SK-MEL-5 (cell line): ENCODE measurements around the gene ZNF641. TPM values are rescaled to one million over a fixed set of nuclear protein-coding genes. Genes with fewer than 3 reads are reported as not detected.
A peak's percentile ranks its signal among the peaks of the same experiment; 100 is the strongest.

Experiments
- DNase-seq: peaks from one replicate; pipeline ENCODE4 v3.0.0-alpha.2; 2016; ENCODE audit warnings: low read depth, low spot score
- in situ Hi-C: cut with HindIII; loops from 2 replicates; pipeline ENCODE4 v1.10.0; 2016; ENCODE audit warnings: low sequenced_read_pairs, high pct_unique_total_duplicates, low pct_unique_long_range_greater_than_20kb
- polyA plus RNA-seq, 2 experiments: library from polyadenylated mRNA; depleted of rRNA; stranded (reverse); fragments of >200 nt; gene quantifications; 2 replicates each; pipeline ENCODE4 v1.2.3, GENCODE V29; 2015
- total RNA-seq: library from RNA; depleted of rRNA; stranded (reverse); fragments of >200 nt; shearing (Covaris generic); gene quantifications from 2 replicates; pipeline ENCODE4 v1.2.3, GENCODE V29; 2014; rRNA removed

ZNF641 gene
- total RNA-seq = 12.4 and 13.1 TPM in 2 replicates
- 6.7 and 9.1 TPM in 2 replicates for polyA plus RNA-seq (2015; cell fraction: cytosol; rRNA removed)
- 16.7 and 23.5 TPM in 2 replicates for polyA plus RNA-seq (2015; cell fraction: nucleus; rRNA removed)

DNA sequence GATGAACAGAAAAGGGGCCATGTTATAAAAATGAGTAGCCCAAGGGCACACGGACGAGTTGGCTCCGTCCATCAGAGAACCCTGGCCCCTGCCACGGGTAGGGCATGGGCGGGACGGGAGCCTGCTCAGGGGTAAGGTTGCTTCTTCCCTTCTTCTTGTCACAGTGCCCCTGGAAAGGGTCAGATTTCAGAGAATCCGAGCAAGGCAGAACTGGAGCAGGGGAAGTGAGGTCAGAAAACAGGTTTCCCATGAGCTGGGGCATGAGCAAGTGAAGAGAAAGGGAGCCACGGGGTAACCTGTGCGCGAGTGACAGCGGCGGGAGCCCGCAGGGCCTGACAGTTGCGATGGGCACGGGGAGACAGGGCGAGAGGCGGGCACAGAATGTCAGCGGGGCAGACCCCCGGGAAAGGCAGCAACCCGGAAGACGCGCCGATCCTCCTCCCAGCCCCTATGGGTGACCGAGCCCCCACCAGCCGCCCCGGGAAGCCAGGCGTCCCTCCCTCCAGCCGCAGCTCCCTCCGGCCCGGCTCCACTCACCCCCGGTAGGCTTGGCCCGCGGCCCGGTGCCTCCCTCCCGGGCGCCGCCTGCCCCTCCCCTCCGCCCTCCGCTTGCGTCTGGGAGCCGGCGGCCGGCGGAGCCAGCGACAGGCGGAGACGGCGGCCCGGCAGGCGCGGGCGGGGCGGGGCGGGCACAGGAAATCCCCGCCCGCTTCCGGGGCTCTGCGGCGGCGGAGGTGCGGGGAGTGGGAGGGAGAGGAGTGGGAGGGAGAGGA lies at the start of gene ZNF641:
Gene ZNF641, minus strand, starts transcription at position 671 of the 773 bp plus-strand sequence. CDS start 2,829 bp downstream, outside the sequence.
- in situ Hi-C loops = no loop called here
- peak; percentile 73 for DNase-seq

- in situ Hi-C loops = no loop called here
- no peak for DNase-seq
Measured at GRCh38 chr12:48390026-48390425, 39.3 kb upstream of the ZNF641 start.

DNA sequence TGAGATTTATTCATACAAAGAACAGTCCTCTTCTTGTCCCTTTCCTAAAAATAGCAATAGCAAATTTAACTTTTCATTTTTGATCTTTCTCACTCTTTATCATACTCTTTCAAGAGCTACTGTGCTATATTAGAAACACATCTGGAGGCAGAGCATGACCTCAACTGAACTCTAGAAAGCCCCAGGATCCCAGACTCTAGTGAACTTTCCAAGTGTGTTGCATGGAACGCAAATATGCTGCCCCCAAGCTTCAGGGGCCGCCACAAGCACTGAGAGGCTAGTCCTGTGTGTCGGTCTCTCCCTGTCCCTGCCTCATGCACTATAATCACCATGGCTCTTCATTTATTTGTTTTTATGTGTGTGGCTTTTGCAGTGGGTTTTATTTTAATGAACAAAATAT lies 38.7 kb upstream of the ZNF641 start:
- in situ Hi-C loops = no loop called here
- DNase-seq = no peak

DNA sequence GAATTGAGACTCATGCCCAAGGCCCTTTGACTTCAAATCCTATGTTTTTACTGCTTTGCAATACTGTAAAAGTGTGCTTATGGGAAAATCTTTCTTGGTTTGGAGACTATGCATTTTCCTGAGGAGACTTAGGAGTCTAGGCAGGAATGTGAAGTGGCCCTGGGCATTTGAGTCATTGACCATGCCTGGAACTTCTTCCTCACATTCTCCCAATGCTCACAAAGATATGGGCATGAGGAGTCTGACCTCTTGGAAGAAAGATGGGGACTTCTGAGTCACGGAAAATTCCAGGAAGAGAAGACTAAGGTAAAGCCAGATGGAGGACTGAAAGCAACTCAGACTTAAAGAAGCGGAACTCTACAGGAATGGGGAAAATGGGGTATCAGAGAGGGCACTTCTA lies 38.2 kb upstream of the ZNF641 start:
- DNase-seq = no peak
- in situ Hi-C loops = no loop called here

DNA sequence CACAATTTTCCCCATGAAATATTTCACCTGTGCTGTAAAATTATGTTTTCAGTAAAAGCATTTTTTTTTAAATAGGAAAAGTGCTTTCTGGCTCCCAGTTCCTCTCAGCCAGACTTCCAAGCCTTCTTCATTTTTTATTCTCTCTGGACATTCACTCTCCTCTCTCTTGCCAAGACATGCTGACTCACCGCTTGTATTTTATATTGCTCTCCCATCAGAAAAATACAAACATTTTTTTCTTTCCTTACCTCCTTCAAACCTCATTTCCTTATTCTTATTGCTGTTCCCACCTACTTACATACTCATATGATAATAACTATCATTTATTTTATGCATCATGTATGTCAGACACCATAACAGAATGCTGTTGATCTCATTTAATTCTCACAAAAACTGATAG lies 37.7 kb upstream of the ZNF641 start:
- no peak for DNase-seq
- in situ Hi-C loops = no loop called here

GRCh38 chr12:48380596-48380995 lies 29.9 kb upstream of the ZNF641 start:
- DNase-seq = no peak
- in situ Hi-C loops = no loop called here

GRCh38 chr12:48379794-48380193 lies 29.1 kb upstream of the ZNF641 start:
- in situ Hi-C loops = no loop called here
- no peak for DNase-seq

GRCh38 chr12:48377646-48378045 lies 26.9 kb upstream of the ZNF641 start:
- DNase-seq = no peak
- in situ Hi-C loops = no loop called here

DNA sequence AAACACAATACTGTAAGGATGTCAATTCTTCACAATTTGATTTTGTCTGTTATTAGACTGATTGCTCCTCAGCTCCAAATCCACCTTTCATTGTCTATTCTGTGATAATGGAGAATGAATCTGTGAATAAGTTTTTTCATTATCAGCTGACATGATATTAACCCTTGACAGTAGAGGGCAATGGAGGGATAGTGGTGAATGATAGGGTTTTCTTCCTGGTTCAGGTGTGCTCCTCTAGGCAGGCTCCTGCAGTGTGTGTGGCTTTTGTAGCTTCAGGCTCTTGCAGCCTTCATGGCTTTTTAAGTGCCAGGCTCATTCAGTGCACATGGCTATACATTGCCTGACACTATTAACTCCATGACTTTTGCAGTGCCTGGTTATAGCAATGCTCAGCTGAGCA lies 23.4 kb upstream of the ZNF641 start:
- in situ Hi-C loops = no loop called here
- no peak for DNase-seq

- no peak for DNase-seq
Measured at GRCh38 chr12:48366131-48366530, 15.4 kb upstream of the ZNF641 start.

GRCh38 chr12:48361664-48362339 lies 11.1 kb upstream of the ZNF641 start:
- no peak for DNase-seq
- in situ Hi-C loops = no loop called here

More at GRCh38 chr12:48366131-48366530, 15.4 kb upstream of the ZNF641 start:
- in situ Hi-C loops = no loop called here

DNA sequence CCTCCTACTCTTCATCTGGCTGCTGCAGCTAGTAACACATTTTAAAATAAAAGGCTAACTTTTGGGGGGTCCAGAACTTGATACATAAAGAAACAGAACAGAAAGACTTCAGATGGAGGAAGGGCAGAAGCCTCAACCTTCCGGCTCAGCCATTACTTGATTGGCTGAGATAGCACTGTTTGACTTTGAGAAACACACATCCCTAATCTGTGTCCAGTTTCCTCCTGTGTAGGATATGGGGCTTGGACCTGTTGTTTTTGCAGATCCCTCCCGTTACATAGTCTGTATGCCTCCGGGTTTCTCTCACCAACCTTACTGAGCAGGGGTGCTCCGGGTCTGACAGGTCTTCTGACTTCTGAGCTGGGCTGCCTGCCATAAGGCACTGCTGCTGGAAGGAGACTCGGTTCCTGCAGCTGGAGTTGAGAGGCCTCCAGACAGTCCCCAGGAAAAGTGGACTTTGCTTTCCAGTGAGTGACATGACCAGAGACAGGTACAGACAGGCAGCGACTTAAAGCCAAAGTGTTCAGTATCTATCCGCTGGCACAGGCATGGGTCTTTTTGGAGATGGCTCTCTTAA lies 8.3 kb upstream of the ZNF641 start:
- DNase-seq = no peak
- in situ Hi-C loops = no loop called here

DNA sequence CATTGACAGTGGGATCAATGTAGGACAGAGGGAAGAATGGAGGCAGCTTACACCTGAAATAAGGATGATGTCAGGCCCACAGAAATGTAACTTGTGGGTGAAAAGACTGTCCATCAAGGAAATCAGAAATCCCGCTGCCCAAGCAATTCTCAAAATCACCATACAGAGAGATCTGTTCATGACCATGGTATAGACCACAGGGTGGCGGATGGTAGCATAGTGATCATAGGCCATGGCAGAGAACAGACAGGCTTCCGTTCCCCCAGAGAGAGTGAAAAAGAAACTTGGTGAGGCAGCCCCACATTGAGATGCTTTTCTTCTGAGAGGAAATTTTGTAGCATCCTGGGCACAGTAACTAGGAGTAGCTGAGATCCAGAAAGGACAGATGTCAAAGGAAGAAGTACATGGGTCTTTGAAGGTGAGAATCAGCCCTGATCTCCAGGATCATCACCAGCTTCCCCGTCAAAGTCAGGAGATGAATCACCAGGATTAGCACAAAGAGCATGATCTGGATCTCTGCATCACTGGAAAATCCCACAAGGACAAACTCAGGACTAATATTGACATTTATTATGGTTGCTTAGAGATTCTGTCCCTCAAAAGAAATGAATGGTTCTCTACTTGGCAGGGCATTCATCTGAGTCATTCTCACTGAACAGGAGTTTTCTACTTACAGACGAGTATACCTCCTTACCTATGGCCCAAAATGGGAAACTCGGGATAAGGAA lies 5.5 kb upstream of the ZNF641 start:
- in situ Hi-C loops = no loop called here
- DNase-seq = no peak

DNA sequence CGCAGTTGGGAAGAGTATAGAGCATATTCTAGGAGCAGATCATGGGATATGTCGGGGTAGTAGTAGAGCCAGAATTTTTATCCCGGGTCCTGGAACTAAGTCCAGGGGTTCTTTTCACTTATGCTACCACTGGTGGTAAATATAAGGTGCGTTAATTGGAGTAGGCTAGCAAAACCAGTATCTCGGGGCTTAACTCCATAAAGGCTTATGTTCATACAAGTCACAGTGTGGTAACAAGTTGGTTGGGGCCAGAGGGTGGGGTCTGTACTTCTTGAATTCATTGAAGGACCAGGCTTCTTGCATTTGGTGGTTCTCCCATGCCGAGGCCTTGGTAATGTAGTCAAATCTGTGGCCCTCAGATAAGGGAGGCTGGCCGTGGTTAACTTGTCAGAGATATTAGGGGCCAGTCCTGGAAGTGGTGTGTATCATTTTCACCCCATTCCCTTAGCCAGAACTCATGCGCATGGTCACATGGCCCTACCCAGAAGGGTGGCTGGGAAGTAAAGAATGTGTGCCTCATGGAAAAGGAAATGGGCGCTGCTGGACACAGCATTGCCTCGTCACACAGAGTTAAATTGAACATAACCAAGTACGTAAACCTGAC lies 1.5 kb upstream of the ZNF641 start:
- DNase-seq = no peak
- in situ Hi-C loops = no loop called here

GRCh38 chr12:48351022-48351708 lies 446 bp upstream of the ZNF641 start:
- in situ Hi-C loops = no loop called here
- peak; percentile 58 for DNase-seq

GRCh38 chr12:48349471-48349870 lies 1.2 kb downstream of the ZNF641 start:
- no peak for DNase-seq
- in situ Hi-C loops = no loop called here

DNA sequence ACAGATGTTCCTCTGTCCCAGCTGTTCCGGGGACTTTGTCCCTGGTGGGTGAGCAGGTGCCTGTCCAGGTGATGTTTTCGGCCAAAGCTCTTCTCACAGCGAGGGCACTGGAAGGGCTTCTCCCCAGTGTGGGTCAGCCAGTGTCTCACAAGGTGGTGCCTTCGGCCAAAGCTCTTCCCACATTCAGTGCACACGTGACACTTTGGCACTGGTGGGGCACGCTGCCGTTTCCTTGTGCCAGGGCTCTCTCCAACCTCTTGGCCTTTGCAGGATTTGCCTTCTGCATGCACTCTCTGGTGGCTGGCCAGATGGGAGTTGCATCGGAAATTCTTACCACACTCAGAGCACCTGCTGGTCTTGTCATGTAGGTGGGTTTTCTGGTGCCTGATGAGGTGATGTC lies 7.7 kb downstream of the ZNF641 start:
- DNase-seq = no peak

More for the DNA sequence above, 7.7 kb downstream of the ZNF641 start:
- in situ Hi-C loops = no loop called here
